NCI-H1105 (cell line): Measurements from ENCODE around the gene CADM4.
"Not testable (repeated sequence)": the region's sequence is repeated elsewhere in the genome, so short reads cannot be mapped to it uniquely, and the experiment has no call there.

Experiments
- DNase-seq: peaks from one replicate; lab custom pipeline; 2025; lab: John Stamatoyannopoulos, UW

Gene CADM4, protein sequence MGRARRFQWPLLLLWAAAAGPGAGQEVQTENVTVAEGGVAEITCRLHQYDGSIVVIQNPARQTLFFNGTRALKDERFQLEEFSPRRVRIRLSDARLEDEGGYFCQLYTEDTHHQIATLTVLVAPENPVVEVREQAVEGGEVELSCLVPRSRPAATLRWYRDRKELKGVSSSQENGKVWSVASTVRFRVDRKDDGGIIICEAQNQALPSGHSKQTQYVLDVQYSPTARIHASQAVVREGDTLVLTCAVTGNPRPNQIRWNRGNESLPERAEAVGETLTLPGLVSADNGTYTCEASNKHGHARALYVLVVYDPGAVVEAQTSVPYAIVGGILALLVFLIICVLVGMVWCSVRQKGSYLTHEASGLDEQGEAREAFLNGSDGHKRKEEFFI

DNA sequence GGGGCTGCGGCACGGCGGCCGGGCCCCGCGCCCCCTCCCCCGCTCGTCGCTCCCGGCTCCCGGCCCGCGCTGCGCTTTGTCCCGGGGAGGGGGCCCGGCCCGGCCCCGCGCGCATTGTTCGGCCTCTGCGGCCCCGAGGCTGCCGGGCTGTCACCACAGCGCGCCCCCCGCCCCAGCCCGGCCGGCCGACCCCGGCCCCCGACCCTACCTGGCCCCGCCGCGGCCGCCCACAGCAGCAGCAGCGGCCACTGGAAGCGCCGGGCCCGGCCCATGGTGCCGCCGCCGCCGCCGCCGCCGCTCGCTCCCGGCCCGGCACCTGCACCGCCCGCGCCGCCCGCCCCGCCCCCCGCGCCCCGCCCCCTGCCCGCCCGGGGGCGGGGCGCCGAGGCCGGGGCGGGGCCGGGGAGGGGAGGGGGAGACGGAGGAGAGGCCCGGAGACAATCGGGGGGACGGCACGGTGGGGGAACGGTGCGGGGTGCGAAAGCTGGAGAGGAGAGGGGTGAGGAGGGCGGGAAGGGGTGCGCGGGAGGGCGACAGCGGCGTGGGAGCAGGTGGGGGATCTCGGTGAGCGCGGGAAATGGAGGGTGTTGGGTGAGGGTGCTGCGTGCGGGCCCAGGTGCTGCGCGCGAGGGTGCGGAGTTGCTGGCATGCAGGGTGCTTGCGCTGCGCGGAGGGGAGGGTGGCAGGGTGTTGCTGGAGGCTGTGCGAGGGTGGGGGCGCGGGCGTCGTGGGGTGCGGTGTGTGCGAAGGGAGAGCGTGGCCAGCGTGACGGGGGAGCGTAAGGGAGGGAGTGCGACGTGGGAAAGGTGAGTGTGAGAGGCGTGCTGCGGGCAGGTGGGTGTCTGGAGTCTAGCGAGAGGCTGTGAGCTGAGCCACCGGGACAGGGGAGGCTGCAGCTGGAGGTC is at the start of gene CADM4:
CADM4 (minus strand) TSS at position 332 of the 905 bp plus-strand sequence; CDS start at position 272, 60 bp downstream.
- peak; percentile 37 for DNase-seq

DNA sequence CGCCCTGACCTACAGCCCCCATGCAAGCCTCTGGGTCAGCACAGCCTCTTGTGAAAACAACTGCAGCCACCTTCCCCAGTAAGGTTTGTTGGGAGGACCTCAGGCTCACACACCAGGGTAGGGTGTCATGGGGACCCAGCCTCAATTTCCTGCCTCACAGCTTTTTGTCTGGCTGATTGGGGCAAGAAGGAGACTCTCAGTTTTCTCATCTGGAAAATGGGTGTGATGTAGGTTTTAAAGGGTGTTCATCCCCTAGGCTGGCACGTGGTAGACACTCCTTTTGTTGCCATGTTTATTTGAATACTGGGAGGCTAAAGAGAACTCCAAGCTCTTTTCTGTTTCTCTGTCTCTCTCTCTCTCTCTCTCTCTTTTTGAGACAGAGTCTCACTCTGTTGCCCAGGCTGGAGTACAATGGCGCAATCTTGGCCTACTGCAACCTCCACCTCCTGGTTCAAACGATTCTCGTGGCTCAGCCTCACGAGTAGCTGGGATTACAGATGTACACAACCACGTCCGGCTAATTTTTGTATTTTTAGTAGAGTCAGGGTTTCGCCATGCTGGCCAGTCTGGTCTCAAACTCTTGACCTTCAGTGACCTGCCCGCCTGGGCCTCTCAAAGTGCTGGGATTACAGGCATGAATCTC is 48.5 kb upstream of the CADM4 start:
- no peak for DNase-seq

DNA sequence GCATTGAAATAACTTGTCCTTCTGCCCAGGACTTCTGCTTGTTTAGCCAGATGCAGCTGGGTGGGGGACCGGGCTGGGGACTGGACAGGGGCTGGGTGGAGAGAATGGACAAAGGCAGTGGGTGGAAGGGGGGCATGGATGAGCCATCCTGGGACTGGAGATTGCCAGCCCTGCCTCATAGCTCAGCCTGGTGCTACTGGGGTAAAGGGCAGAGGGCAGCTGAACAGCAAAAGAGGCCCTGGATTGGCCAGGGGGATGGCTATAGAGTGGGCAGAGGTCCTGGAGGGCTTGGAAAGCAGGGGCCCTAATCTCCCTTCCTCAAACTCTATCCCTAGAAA is 48.0 kb upstream of the CADM4 start:
- no peak for DNase-seq

DNA sequence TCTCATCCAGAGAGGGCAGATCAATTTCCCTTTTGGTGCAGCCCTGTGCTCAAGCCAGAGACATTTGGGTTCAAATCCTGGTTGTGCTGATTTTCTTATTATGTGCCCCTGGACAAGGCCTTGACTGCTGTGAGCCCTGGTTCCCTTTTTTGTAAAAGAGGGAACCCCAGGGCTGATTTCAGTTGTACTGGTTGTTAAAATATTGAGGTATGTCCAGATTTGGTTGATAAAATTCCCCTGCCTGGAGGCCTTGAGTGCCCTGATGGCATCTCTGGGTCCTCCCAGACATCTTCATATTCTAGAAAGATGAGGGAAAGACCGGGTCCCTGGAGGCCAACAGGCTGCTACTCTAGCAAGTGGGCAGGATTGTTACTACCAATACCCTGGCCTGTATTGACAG is 44.7 kb upstream of the CADM4 start:
- no peak for DNase-seq

DNA sequence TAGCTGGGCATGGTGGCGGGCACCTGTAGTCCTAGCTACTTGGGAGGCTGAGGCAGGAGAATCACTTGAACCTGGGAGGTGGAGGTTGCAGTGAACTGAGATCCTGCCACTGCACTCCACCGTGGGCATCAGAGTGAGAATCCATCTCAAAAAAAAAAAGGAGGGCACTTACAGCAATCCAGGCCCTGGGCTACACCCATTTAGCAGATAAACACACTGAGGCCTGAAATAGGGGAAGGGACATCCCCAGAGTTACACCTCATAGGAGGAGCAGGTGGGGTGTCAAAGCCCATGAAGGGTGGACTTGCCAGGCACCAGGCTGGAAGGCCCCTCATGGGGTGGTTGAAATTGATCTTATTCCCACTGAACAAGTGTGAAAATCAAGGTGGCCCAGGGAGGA is 44.3 kb upstream of the CADM4 start:
- no peak for DNase-seq

DNA sequence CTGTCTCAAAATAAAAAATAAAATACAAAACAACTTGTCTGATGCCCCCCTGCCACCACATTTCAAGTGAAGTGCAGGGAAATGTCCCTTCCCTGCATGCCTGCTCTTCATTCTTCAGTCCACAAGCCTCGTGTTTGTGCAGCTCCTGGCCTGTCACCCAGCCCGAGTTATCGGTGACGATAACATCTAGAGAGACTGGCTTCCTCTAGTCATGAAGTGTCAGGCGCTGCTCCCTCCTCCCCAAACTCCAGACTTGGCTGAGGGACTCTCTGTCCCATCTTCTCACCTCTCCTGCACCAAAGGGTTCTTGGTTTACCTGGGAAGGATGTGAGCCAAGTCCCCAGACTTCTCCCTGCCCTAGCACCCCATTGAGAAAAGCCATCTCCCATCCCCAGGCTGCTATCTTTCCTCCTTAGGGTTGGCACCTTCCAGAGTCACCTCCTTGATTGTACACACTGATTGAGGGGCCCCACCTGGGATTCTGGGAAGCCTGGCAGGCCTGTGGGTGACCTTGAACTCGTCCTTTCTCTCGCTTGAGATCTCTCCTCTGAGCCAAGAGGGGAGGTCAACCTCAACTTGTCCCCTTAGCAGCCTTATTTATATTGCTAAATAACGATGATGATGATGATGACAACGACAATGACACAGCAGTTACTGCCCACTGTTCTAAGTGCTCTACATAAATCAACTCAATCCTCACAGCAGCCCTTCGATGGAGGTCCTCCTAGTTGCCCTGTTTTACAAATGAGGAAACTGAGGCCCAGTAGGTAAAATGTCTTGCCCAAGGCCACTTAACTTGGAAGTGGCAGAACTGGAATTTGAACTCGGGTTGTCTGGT is 43.4 kb upstream of the CADM4 start:
- DNase-seq = no peak

DNA sequence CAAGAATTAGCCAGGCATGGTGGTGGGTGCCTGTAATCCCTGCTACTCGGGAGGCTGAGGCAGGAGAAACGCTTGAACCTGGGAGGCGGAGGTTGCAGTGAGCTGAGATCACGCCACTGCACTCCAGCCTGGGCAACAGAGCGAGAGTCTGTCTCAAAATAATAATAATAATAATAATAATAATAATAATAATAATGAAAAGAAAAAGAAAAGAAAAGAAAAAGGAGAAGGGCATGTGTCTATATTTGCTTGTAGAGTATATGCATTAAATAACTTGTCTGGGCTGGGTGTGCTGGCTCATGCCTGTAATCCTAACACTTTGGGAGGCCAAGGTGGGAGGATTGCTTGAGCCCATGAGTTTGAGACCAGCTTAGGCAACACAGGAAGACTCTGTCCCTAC is 42.6 kb upstream of the CADM4 start:
- DNase-seq = not testable (repeated sequence)

DNA sequence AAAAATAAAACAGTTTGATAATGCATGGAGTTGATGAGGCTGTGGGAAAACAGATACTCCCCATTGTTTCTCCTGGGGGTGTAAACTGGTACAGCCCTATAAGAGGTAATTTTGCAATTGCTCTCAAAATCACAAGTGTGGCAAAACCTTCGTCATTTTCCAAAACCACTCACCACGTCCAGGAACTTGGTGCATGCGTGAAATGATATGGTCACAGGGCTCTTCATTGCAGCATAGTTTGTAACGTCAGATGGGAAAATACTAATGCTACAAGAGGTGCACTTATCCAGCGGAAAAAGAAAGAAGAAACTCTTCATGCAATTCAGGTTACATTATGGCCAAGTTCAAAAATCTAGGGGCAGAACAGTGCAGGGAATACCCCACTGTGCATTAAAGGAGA is 42.2 kb upstream of the CADM4 start:
- DNase-seq = no peak

DNA sequence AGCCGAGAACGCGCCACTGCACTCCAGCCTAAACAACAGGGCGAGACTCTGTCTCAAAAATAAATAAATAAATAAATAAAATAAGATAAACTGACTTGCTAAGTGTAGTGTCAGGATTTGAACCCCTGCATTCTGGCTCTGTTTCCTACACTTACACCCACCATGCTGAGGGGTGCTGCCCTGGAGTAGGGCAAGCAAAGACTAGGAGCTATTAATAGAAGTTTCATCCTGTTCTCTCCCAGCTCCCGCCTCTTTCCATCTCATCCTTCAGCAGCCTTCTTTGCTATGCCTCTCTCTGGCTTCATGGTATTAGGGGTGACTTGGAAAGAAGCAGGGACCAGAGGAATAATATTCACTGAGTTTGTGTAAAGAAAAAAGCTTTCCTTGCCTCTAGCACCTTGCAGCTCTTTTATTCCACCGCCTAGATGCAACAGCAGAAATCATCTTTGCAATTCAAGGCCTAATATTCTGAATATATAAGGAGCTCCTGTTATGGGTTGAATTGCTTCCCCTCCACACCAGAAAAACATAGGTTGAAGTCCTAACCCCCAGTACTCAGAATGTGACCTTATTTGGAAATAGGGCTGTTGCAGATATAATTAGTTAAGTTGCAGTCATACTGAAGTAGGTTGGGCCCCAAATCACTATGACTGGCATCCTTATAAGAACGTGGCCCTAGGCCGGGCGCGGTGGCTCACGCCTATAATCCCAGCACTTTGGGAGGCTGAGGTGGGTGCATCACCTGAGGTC is 39.0 kb upstream of the CADM4 start:
- DNase-seq = no peak

DNA sequence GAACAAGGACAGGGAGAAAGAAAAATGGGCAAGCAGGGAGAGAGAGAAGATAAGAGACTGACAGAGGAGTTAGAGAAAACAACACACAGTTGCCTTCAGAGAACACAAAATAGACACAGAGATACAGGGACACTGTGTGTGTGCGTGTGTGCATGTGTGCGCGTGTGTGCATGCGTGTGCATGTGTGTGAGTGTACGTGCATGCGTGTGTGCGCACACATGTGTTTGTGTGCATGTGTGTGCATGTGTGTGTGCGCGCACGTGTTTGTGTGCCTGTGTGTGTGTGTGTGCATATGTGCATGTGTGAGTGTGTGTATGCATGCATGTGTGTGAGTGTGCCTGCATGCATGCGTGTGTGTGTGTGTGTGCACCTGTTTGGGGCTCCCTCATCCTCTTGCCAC is 36.3 kb upstream of the CADM4 start:
- DNase-seq = no peak

DNA sequence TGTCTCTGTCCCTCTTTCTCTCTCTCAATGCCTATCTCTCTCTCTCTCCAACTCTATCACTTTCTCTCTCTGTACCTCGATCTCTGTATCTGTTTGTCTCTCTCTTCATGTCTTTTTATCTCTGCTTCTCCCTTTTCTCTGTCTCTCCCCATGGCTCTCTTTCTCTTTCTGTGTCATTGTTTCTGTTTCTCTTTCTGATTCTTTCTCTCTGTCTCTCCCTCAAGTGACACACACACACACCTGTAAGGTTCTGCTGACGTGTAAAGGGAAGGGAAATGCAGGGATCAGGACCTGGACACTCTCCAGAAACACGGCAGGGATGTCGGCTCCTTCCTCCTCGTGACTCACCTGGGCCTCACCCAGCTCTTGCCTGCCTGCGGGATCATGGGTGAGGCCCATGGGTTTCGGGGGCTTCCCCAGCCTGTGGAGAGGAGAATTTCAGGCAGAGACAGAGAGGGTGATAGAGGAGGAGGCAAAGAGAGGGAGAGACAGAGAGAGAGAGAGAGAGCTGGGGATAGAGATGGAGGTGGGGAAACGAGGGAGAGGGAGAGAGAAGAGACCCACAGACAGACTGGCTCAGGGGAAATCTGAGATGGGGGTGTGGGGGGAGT is 35.7 kb upstream of the CADM4 start:
- DNase-seq = no peak

DNA sequence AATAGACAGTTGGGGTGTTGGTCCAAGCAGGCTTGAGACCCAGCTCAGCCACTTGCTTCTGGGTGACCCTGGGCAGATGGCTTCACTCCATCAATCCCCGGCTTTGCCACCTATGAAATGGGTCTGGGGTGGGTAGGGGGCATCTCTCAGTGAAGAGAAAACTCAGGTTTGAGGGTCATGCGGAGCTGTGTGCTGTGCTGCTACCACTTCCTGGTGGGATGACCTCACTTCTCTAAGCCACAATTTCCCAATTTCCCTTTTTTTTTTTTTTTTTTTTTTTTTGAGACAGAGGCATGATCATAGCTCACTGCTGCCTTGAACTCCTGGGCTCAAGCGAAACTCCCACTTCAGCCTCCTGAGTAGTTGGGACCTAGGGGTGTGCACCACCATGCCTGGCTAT is 34.9 kb upstream of the CADM4 start:
- no peak for DNase-seq

DNA sequence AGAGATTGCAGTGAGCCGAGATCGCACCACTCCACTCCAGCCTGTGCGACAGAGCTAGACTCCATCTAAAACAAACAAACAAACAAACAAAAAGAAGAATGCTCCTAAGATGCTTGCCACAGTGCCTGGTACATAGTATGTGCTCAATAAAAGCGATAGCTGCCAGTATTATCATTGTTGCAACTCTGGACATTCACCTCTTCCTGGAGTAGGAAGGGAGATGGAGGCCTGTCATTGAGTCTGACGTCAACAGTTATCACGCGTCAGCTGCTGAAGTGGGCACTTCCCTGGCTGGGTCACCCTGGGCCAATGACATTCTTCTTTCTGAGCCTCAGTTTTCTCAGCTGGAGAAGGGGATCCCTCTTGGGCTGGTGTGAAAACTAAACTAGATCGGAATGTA is 34.5 kb upstream of the CADM4 start:
- no peak for DNase-seq

DNA sequence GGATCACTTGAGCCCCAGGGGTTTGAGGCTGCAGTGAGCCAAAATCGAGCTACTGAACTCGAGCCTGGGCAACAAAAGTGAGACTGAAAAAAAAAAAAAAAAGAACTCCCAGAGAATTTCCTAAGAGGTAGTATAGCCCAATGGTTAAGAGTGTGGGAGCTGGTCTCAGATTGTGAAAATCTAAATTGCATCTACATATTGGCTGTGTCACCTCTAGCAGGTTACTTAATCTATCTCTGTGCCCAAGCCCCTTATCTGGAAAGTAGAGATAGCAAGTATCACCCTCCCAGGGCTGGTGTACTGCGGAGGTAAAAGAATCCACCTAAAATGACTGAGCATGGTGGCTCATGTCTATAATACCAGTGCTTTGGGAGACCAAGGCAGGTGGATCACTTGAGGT is 34.0 kb upstream of the CADM4 start:
- DNase-seq = no peak

DNA sequence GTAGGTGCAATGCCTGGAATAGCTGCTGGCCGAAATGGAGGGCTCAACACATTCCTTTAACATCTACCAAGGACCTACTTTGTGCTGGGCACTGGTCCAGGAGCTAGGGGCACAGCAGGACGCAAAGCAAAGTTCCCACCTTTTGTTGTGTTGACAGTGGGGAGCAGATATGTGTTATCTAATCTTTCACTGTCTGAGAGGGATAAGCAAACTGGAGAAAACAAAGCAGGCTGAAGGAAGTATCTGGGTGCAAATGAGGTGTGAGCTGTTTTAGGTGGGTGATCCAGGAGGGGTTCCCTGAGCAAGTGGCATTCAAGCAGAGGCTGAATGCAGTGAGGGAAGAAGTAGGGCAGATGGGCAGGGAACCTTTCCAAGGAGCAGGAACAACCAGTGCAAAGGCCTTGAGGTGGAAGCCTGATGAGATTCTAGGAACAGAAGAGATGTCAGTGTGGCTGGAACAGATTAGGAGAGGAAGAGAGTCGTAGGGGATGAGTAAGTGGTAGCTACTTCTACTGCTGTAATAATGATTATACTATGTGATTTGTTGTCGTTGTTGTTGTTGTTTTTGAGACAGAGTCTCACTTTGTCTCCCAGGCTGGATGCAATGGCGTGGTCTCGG is 32.5 kb upstream of the CADM4 start:
- no peak for DNase-seq

DNA sequence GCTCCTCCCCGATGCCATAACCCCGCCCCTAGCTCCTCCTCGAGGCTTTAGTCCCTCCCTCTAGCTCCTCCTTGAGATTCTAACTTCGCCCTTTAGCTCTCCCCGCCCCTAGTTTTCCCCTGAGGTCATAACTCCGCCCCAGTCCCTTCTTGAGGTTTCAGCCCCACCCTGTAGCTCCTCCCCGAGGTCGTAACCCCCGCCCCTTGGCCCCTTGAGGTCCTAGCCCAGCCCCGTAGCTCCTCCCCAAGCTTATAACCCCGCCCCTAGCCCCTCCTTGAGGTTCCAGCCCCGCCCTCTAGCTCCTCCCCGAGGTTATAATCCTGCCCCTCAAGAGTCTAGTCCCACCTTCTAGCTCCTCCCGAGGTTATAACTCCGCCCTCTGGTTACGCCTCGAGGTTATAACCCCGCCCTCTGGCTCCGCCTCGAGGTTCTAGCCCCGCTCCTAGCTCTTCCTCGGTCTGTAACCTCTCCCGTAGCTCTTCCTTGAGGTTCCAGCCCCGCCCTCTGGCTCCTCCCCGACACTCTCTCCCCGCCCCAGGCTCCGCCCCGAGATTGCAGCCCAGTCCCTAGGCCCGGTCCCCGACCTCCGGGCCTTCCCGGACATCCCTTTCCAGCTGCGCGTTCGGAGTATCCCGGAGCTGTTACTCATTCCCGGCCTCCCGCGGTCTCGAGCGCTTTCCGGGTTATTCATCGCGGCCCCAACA is 28.9 kb upstream of the CADM4 start:
- DNase-seq = peak; percentile 100

DNA sequence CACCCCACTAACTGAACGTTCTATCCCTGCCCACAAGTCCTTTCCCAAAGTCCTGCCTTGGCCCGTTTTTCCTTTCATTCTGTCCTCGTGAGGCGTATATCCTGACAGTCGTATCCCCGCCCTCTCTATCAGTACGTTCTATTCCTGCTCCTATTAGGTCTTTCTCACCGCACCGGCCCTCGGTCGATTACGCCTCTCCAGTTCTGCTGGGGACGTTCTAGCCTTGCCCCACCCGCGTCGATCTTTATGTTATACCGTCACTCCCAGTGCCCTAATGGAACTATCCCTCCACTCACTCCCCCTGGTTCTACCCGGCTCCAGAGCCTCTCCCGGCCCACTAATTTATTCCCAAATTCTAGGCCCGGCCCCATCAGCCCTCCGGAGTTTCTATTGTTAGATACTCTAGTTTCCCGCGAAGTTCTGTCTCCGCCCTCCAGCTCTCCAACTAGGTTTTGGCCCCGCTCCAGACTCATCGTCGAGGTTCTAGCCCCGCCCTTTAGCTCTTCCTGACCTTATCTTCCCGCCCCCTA is 28.3 kb upstream of the CADM4 start:
- DNase-seq = no peak

DNA sequence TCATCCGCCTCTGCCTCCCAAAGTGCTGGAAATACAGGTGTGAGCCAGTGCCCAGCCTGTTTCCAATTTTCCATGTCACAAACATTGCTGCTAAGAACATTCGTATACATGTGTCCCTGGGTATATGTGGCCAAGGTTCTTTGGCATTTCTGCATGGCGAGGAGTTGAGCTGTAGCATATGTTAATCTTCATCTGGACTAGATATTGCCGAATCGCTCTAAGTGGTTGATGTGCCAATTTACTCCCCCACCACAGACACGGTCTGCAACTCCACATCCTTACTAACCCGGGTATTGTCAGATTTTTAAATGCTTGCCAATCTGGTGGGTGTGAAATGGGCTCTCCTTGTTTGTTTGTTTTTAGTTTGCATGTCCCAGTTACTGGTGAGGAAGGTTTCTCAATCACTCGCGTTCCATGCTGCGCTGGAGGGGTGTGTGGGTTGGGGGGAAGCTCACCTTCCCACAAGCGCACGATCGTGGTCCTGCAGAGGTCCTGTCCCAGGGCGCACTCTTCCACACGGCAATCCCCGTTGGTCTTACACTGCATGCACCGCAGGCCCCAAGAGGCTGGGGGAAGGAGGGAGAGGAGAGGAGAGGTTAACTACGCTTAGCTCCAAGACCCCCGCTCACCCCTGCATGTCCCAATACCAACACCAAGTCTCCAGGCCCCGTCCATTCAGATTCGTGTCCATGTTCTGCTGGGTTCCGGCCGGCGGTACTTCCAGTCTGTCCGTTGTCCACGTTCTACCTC is 27.7 kb upstream of the CADM4 start:
- no peak for DNase-seq

DNA sequence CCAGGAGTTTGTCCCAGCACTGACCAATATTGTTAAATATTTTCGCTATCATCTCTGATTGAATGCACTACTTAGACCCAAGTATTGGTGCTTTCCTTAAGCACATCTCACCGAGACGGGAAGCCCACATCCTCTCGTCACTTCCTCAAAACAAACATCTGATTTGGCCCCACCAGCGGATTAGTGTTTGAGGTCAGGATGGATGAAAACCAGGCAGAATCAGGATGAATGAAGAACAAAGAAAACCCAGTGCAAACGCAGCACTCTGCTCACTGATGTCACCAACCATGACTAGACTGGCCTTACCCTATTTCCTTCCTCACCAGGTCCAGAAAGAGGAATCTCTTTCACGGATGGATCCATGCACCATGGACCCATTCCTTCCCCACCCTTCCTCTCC is 24.4 kb upstream of the CADM4 start:
- DNase-seq = no peak
